HepG2 (cell line): ENCODE results near the gene EIF1. TPM values are rescaled to one million over a fixed set of nuclear protein-coding genes. Genes with fewer than 3 reads are reported as not detected.

Experiments
- DR1 ChIP-seq: sonication (generic); formaldehyde crosslinking; IDR thresholded peaks from 2 replicates; pipeline ENCODE4 v1.8.0; 2021; ENCODE audit warnings: mild to moderate bottlenecking, missing genetic modification reagents, inconsistent platforms
- EED ChIP-seq: sonication (generic); formaldehyde crosslinking; IDR thresholded peaks from 2 replicates; pipeline ENCODE4 v1.5.0; 2020; ENCODE audit warnings: mild to moderate bottlenecking, missing genetic modification reagents
- HCFC1 ChIP-seq: fragments of 150-350 bp; IDR thresholded peaks from 2 replicates; pipeline ENCODE4 v1.6.1; 2014; ENCODE audit warnings: low read depth, low read length
- KDM1A ChIP-seq: IDR thresholded peaks from 2 replicates; pipeline ENCODE4 v1.6.1; 2016; ENCODE audit warnings: missing compliant biosample characterization
- KLF11 ChIP-seq: IDR thresholded peaks from 2 replicates; pipeline ENCODE4 v1.6.1; 2016; ENCODE audit warnings: missing compliant biosample characterization
- MED1 ChIP-seq: sonication (generic); formaldehyde crosslinking; IDR thresholded peaks from 2 replicates; pipeline ENCODE4 v1.4.0; 2020; ENCODE audit warnings: missing genetic modification reagents
- MED13 ChIP-seq: sonication (generic); formaldehyde crosslinking; IDR thresholded peaks from 2 replicates; pipeline ENCODE4 v1.5.0; 2020; ENCODE audit warnings: missing genetic modification reagents
- NCOR1 ChIP-seq: fragments of 200-600 bp; sonication (generic); IDR thresholded peaks from 2 replicates; pipeline ENCODE4 v1.7.0; 2017; ENCODE audit warnings: antibody characterized with exemption, low read length, borderline replicate concordance
- NFYC ChIP-seq: IDR thresholded peaks from 2 replicates; pipeline ENCODE4 v1.6.1; 2016; ENCODE audit warnings: missing genetic modification reagents, missing compliant biosample characterization
- NR1H2 ChIP-seq: sonication (generic); formaldehyde crosslinking; IDR thresholded peaks from 2 replicates; pipeline ENCODE4 v1.8.1; 2022; ENCODE audit warnings: low read depth, missing genetic modification reagents, borderline replicate concordance
- PHF8 ChIP-seq: sonication (generic); formaldehyde crosslinking; IDR thresholded peaks from 2 replicates; pipeline ENCODE4 v1.5.0; 2020; ENCODE audit warnings: missing genetic modification reagents
- POLR2A ChIP-seq, 2 experiments: IDR thresholded peaks; 2 replicates each; pipeline ENCODE4 v1.6.1; 2011; ENCODE audit warnings: low read depth in 2 of 2, low read length in 2 of 2, mild to moderate bottlenecking in 1 of 2, moderate library complexity in 1 of 2; ENCODE audit not compliant: insufficient read depth in 1 of 2
- SIN3B ChIP-seq: fragments of 150-350 bp; IDR thresholded peaks from 2 replicates; pipeline ENCODE4 v1.6.1; 2014; ENCODE audit warnings: low read length
- SIX1 ChIP-seq: sonication (generic); formaldehyde crosslinking; IDR thresholded peaks from 2 replicates; pipeline ENCODE4 v1.4.0; 2020; ENCODE audit warnings: missing genetic modification reagents, borderline replicate concordance
- SMAD1 ChIP-seq: sonication (generic); formaldehyde crosslinking; IDR thresholded peaks from 2 replicates; pipeline ENCODE4 v1.4.0; 2020; ENCODE audit warnings: missing genetic modification reagents, low read depth, mild to moderate bottlenecking, borderline replicate concordance
- ZBTB3 ChIP-seq: sonication (generic); formaldehyde crosslinking; IDR thresholded peaks from 2 replicates; pipeline ENCODE4 v1.4.0; 2020; ENCODE audit warnings: low read depth, mild to moderate bottlenecking, moderate library complexity, missing genetic modification reagents, borderline replicate concordance
- ZFAT ChIP-seq: sonication (generic); formaldehyde crosslinking; conservative IDR thresholded peaks from 2 replicates; pipeline ENCODE4 v1.8.1; 2023; ENCODE audit warnings: missing genetic modification reagents, inconsistent platforms
- ZFX ChIP-seq: sonication (generic); formaldehyde crosslinking; IDR thresholded peaks from 2 replicates; pipeline ENCODE4 v1.4.0; 2020; ENCODE audit warnings: mild to moderate bottlenecking, low read depth, missing genetic modification reagents, moderate library complexity
- ZMYM2 ChIP-seq: sonication (generic); formaldehyde crosslinking; IDR thresholded peaks from 2 replicates; pipeline ENCODE4 v1.8.0; 2022; ENCODE audit warnings: mild to moderate bottlenecking, missing genetic modification reagents
- ZNF331 ChIP-seq: sonication (generic); formaldehyde crosslinking; IDR thresholded peaks from 2 replicates; pipeline ENCODE4 v1.4.0; 2020; ENCODE audit warnings: missing genetic modification reagents
- ZNF333 ChIP-seq: sonication (generic); formaldehyde crosslinking; IDR thresholded peaks from 2 replicates; pipeline ENCODE4 v1.4.0; 2020; ENCODE audit warnings: mild to moderate bottlenecking, missing genetic modification reagents, borderline replicate concordance
- ZNF337 ChIP-seq: sonication (generic); formaldehyde crosslinking; IDR thresholded peaks from 2 replicates; pipeline ENCODE4 v1.5.1; 2020; ENCODE audit warnings: missing genetic modification reagents, low read depth, mild to moderate bottlenecking, borderline replicate concordance
- ZNF441 ChIP-seq: sonication (generic); formaldehyde crosslinking; IDR thresholded peaks from 2 replicates; pipeline ENCODE4 v1.7.0; 2021; ENCODE audit warnings: missing genetic modification reagents, borderline replicate concordance
- ZNF446 ChIP-seq: sonication (generic); formaldehyde crosslinking; IDR thresholded peaks from 2 replicates; pipeline ENCODE4 v1.5.0; 2020; ENCODE audit warnings: mild to moderate bottlenecking, missing genetic modification reagents
- ZNF562 ChIP-seq: sonication (generic); formaldehyde crosslinking; IDR thresholded peaks from 2 replicates; pipeline ENCODE4 v1.8.0; 2022; ENCODE audit warnings: missing genetic modification reagents, borderline replicate concordance
- ZNF660 ChIP-seq: sonication (generic); formaldehyde crosslinking; IDR thresholded peaks from 2 replicates; pipeline ENCODE4 v1.5.1; 2020; ENCODE audit warnings: mild to moderate bottlenecking, low read depth, missing genetic modification reagents, borderline replicate concordance
- ZNF691 ChIP-seq: sonication (generic); formaldehyde crosslinking; IDR thresholded peaks from 2 replicates; pipeline ENCODE4 v1.4.0; 2020; ENCODE audit warnings: missing genetic modification reagents, low read depth, mild to moderate bottlenecking, borderline replicate concordance
- ZNF704 ChIP-seq: sonication (generic); formaldehyde crosslinking; IDR thresholded peaks from 2 replicates; pipeline ENCODE4 v1.8.1; 2023; ENCODE audit warnings: mild to moderate bottlenecking, inconsistent platforms, moderate library complexity, missing genetic modification reagents, borderline replicate concordance
- ZNF878 ChIP-seq: sonication (generic); formaldehyde crosslinking; IDR thresholded peaks from 2 replicates; pipeline ENCODE4 v1.8.1; 2023; ENCODE audit warnings: mild to moderate bottlenecking, missing genetic modification reagents, moderate library complexity
- polyA plus RNA-seq, 8 experiments: library from polyadenylated mRNA; depleted of rRNA in 3 of 8; stranded (reverse) in 7 of 8; unstranded in 1 of 8; fragments of >200 nt; fragmentation: Illumina TruSeq in 4 of 8; extraction: Trizol in 4 of 8; gene quantifications; 2 replicates each; pipeline versions ENCODE4 v1.2.1 to v1.2.3, GENCODE V29; 2011 to 2016; ENCODE audit warnings: low read depth in 4 of 8, missing spikeins in 1 of 8, mixed read lengths in 1 of 8; ENCODE audit not compliant: insufficient read depth in 1 of 8
- total RNA-seq, 5 experiments: library from RNA; depleted of rRNA; stranded (reverse); fragments of >200 nt; fragmentation: Illumina TruSeq; extraction: Trizol; gene quantifications; 2 replicates each; pipeline ENCODE4 v1.2.3, GENCODE V29; 2016; ENCODE audit warnings: low read depth in 1 of 5
- TF ChIP-seq, protein P1 (sequence below): sonication (generic); formaldehyde crosslinking; IDR thresholded peaks from 2 replicates; pipeline ENCODE4 v1.4.0; 2020; ENCODE audit warnings: missing genetic modification reagents, borderline replicate concordance

EIF1 gene
- total and polyA plus RNA-seq, 2 of the 13 experiments (the other 11 are each of a cell fraction or from before 2014, with no cell fraction given), result 147 to 517 TPM

- peak; percentile 12; the same call in 1 of the 2 replicates for TF ChIP-seq MED1 (CRISPR knock-in tag)
- TF ChIP-seq NR1H2 (CRISPR knock-in tag), result no peak
- peak; percentile 12; the same call in 1 of the 2 replicates for TF ChIP-seq ZFX
- no peak for TF ChIP-seq KDM1A (CRISPR knock-in tag)
- TF ChIP-seq ZNF337 (CRISPR knock-in tag), result no peak
- TF ChIP-seq EED, result no peak
- no peak for TF ChIP-seq DR1
- TF ChIP-seq ZNF878, result no peak
- TF ChIP-seq SIN3B, result no peak
- TF ChIP-seq ZMYM2 (CRISPR knock-in tag), result no peak
- no peak; the same call in 1 of the 2 replicates for TF ChIP-seq HCFC1
- no peak for TF ChIP-seq ZBTB3
- no peak for TF ChIP-seq ZNF660
- TF ChIP-seq MED13 (CRISPR knock-in tag), result no peak
- TF ChIP-seq NFYC (CRISPR knock-in tag), result no peak
- no peak for TF ChIP-seq ZNF333 (CRISPR knock-in tag)
- TF ChIP-seq SIX1, result no peak
- no peak for TF ChIP-seq ZNF691
- TF ChIP-seq ZFAT (CRISPR knock-in tag), result no peak
- TF ChIP-seq POLR2A (IDR thresholded peaks at IDR 0.05; ENCODE audit: insufficient read depth in 1 of 2, low read depth in 2 of 2, low read length in 2 of 2), result no peak
- TF ChIP-seq, protein P1, sequence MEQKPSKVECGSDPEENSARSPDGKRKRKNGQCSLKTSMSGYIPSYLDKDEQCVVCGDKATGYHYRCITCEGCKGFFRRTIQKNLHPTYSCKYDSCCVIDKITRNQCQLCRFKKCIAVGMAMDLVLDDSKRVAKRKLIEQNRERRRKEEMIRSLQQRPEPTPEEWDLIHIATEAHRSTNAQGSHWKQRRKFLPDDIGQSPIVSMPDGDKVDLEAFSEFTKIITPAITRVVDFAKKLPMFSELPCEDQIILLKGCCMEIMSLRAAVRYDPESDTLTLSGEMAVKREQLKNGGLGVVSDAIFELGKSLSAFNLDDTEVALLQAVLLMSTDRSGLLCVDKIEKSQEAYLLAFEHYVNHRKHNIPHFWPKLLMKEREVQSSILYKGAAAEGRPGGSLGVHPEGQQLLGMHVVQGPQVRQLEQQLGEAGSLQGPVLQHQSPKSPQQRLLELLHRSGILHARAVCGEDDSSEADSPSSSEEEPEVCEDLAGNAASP, result peak; percentile 1; the same call in 1 of the 2 replicates
- TF ChIP-seq ZNF441, result 0 out of 2 replicates have a peak, but pooled peaks have one; percentile 5
- no peak for TF ChIP-seq ZNF562
- TF ChIP-seq NCOR1, result no peak
- no peak for TF ChIP-seq ZNF704 (CRISPR knock-in tag)
- no peak for TF ChIP-seq ZNF446 (CRISPR knock-in tag)
- no peak for TF ChIP-seq KLF11
- TF ChIP-seq PHF8 (CRISPR knock-in tag), result 0 out of 2 replicates have a peak, but pooled peaks have one; percentile 33
- no peak for TF ChIP-seq ZNF331 (CRISPR knock-in tag)
- peak; percentile 42; the same call in 1 of the 2 replicates for TF ChIP-seq SMAD1 (CRISPR knock-in tag)
Measured at GRCh38 chr17:41667280-41668041, 21.2 kb upstream of the EIF1 start (continued).
